GM13976 (cell line): ENCODE results near the gene TFCP2L1.

Experiments used
- DNase-seq: peaks from one replicate; pipeline ENCODE4 v3.0.0; 2012; ENCODE audit warnings: low spot score
- in situ Hi-C: fragments of 300-500 bp; cut with MboI; formaldehyde crosslinking; loops from one replicate; pipeline ENCODE4 v1.12.0; 2022; ENCODE audit warnings: low sequenced_read_pairs, mixed read lengths, inconsistent platforms; ENCODE audit not compliant: unreplicated experiment
- TF ChIP-seq, protein P1 (sequence below): IDR thresholded peaks from 2 replicates; pipeline ENCODE4 v1.5.1; 2012; ENCODE audit warnings: borderline replicate concordance, mild to moderate bottlenecking; ENCODE audit not compliant: insufficient read depth; ENCODE audit errors: extremely low read depth, missing control alignments, control extremely low read depth

The TFCP2L1 gene

DNA sequence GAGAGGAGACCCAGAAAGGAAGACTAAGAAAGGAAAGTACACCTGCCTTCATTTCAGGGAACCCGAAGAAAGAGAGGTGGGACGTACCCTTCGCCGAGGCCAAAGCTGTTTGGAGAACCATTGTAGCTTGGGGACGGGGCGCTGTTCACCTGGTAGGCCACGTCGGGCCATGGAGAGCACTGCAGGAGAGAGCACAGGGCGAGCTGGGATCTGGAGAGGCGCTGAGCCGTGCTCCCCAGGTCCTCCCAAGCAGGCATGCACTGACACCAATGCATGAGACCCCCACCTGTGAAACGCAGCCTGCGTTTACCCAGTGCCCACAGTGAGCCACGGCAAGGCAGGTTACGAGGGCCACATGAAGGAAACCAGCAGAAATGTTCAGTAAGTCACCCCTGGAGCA, 45.5 kb downstream of the TFCP2L1 start:
- in situ Hi-C loops: no loop called here
- no peak for DNase-seq
- TF ChIP-seq, protein P1, sequence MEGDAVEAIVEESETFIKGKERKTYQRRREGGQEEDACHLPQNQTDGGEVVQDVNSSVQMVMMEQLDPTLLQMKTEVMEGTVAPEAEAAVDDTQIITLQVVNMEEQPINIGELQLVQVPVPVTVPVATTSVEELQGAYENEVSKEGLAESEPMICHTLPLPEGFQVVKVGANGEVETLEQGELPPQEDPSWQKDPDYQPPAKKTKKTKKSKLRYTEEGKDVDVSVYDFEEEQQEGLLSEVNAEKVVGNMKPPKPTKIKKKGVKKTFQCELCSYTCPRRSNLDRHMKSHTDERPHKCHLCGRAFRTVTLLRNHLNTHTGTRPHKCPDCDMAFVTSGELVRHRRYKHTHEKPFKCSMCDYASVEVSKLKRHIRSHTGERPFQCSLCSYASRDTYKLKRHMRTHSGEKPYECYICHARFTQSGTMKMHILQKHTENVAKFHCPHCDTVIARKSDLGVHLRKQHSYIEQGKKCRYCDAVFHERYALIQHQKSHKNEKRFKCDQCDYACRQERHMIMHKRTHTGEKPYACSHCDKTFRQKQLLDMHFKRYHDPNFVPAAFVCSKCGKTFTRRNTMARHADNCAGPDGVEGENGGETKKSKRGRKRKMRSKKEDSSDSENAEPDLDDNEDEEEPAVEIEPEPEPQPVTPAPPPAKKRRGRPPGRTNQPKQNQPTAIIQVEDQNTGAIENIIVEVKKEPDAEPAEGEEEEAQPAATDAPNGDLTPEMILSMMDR: no peak

DNA sequence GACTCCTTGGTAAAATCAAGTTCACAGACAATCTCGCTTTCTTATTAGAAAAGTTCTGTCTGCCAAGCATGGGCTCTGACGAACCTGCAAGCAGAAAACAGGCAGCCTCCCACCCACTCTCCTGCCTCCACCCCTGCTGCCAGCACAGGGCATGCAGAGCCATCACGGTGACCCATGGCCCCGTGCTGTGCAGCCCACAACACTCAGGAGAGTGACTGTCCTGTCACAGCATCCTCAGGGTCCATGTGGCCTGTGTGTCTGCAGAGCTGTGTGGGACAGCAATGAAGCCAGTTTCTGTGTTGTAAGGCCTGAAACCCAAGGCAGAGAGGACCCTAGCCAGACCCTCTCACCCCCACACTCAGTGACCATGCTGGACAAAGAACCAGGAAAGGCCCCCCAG, 46.2 kb downstream of the TFCP2L1 start:
- in situ Hi-C loops: no loop called here
- no peak for DNase-seq
- TF ChIP-seq, protein P1: no peak

DNA sequence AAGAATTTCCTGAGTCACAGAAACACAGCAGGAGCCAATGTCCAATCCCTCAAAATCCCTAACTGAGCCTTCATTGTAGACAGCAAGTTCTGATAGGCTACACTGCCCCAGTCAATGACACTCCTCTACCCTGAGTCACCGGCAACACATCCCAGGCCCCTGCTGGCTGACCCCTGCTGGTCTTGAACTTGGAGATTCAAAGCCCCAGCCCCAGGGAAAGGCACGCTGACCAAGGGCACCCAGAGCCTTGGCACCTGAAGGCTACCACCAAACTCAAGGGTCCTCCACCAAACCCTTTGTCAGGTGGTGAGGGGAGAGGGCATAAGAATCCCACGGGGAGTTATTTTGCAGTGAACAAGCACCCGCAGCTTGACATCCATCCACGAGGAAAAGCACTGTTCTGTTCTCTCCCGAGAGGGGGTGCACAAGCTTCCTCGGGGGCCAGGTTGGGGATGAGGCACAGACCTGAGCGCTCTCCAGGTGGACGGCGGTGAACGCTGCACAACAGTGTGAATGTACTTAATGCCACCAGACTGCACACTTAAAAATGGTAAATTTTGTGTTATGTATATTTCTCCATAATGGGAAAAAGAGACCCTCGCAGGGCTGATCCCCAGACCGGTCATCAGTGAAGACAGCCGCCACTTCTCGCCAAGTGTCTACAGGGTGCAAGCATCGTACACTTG, 46.9 kb downstream of the TFCP2L1 start:
- TF ChIP-seq, protein P1: no peak
- DNase-seq: no peak
- in situ Hi-C loops: no loop called here

DNA sequence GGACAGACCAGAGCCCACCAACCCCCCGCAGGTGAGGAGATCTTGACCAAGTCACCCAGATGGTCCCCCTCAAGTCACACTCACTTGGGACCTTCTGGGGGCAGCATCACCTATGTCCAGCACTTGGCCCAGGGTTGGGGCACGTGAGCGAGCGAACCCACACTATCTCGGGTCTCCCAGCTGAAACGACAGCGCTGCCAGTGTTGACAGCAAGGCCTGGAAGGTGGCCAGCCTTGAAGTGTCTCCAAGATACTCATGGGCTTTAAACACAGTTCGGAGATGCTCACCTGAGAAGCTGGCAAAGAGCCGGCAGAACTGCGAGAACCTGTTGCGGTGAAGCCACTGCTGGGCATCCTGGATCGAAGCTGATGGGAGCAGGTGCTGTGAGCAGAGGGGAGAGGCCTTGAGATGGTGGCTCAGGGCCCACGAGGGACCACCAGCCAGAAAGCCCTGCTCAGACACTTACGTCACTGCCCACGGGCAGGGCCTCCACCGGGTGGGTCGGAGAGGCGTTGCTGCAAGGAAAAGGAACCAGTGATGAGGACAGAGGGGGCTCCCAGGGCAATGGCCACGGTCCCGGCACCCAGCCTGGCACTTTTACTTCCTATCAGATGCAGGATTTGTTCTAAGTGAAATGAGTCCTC, 47.5 kb downstream of the TFCP2L1 start:
- DNase-seq: no peak
- TF ChIP-seq, protein P1: no peak
- in situ Hi-C loops: no loop called here

DNA sequence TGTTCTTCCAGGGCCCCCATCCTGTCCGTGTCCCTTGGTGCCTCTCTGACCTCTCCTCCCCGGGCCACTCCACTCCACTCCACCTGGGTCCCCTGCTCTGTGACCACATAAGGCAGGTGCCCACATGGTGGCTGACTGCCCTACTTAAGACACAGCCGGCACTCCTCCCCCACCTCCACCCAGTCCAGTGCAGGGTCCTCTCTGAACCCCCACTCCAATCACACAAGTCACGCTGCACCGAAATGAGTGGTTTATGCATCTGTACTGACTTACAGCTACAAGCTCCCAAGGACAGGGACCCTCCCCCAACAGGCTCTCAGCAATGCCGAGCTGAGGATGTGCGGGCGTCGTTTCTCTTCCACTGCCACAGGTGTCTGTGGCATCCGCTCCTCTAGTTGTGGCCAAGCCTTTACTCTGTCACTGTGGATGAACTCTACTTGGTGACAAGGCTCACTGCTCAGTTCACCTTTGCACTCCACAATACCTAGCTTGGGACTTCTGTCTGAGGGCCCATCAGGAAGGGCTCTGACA, 48.3 kb downstream of the TFCP2L1 start:
- DNase-seq: no peak
- TF ChIP-seq, protein P1: no peak
- in situ Hi-C loops: no loop called here

DNA sequence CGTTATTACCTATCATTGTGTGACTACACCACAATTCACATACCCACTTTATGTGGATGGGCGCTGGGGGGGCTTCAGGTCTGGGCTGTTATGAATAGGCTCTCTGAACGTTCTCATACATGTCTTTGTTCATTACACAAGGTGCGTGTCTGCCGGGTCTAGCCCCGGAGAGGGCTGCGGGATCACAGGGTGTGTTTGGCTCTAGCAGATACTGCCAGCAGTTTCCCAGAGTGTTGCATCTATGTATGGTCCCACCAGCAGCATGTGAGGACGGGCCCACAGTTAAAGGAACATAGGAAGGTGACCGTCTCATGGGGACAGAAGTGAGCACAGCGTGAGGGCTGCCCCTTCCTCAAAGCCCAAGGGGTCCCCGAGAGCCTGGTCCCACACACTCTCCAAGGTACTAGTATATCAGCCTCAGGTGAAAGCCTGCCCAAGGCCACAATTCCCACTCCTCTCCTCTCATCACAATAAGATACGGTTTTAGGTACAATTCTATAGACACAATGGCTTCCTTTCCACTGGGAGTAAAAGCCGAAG, 48.8 kb downstream of the TFCP2L1 start:
- TF ChIP-seq, protein P1: no peak
- no peak for DNase-seq
- in situ Hi-C loops: no loop called here
